Fibroblast of pulmonary artery (primary cell): Measurements from ENCODE around the gene TRDMT1.

Experiments used
- DNase-seq: peaks from one replicate; pipeline ENCODE4 v3.0.0-alpha.2; 2010; ENCODE audit warnings: low read depth
- H3K4me3 ChIP-seq: replicated peaks from 2 replicates; pipeline ENCODE4 v1.5.1; 2011; ENCODE audit warnings: low read depth, mild to moderate bottlenecking, control low read depth, low read length, moderate library complexity
- TF ChIP-seq, protein P1 (sequence below): IDR thresholded peaks from 2 replicates; pipeline ENCODE4 v1.5.1; 2011; ENCODE audit warnings: mild to moderate bottlenecking, control low read depth, low read length, inconsistent platforms; ENCODE audit errors: missing control alignments

The TRDMT1 gene

GRCh38 chr10:17178006-17178405, 23.5 kb downstream of the TRDMT1 start:
- H3K4me3 ChIP-seq = no peak overlapping the region
- TF ChIP-seq, protein P1, sequence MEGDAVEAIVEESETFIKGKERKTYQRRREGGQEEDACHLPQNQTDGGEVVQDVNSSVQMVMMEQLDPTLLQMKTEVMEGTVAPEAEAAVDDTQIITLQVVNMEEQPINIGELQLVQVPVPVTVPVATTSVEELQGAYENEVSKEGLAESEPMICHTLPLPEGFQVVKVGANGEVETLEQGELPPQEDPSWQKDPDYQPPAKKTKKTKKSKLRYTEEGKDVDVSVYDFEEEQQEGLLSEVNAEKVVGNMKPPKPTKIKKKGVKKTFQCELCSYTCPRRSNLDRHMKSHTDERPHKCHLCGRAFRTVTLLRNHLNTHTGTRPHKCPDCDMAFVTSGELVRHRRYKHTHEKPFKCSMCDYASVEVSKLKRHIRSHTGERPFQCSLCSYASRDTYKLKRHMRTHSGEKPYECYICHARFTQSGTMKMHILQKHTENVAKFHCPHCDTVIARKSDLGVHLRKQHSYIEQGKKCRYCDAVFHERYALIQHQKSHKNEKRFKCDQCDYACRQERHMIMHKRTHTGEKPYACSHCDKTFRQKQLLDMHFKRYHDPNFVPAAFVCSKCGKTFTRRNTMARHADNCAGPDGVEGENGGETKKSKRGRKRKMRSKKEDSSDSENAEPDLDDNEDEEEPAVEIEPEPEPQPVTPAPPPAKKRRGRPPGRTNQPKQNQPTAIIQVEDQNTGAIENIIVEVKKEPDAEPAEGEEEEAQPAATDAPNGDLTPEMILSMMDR = no peak
- no peak for DNase-seq

GRCh38 chr10:17177014-17177413, 24.5 kb downstream of the TRDMT1 start:
- DNase-seq = no peak
- TF ChIP-seq, protein P1 = no peak
- no peak overlapping the region for H3K4me3 ChIP-seq

GRCh38 chr10:17176091-17176490, 25.4 kb downstream of the TRDMT1 start:
- H3K4me3 ChIP-seq = no peak overlapping the region
- TF ChIP-seq, protein P1 = no peak
- DNase-seq = no peak

DNA sequence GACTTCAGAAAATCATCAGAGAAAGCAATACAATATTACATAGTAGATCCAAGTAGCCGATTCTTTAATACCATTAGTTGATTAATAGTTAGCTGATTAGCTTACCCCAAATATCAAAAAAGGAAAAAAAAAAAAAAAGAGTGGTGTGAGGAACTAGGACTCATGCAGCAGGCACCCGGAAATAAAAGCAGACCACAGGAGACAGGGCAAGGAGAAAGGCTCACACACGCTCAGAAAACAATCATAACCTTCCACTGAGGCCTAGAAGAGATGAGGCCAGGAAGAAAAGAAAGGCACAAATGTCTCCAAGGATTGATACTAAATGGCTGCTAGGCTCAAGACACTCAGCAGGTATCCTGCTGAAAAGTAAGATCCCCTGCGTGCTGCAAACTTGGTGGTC, 25.9 kb downstream of the TRDMT1 start:
- no peak overlapping the region for H3K4me3 ChIP-seq
- TF ChIP-seq, protein P1 = no peak
- DNase-seq = peak; percentile 31

GRCh38 chr10:17174626-17175025, 26.8 kb downstream of the TRDMT1 start:
- DNase-seq = no peak
- TF ChIP-seq, protein P1 = no peak
- no peak overlapping the region for H3K4me3 ChIP-seq

DNA sequence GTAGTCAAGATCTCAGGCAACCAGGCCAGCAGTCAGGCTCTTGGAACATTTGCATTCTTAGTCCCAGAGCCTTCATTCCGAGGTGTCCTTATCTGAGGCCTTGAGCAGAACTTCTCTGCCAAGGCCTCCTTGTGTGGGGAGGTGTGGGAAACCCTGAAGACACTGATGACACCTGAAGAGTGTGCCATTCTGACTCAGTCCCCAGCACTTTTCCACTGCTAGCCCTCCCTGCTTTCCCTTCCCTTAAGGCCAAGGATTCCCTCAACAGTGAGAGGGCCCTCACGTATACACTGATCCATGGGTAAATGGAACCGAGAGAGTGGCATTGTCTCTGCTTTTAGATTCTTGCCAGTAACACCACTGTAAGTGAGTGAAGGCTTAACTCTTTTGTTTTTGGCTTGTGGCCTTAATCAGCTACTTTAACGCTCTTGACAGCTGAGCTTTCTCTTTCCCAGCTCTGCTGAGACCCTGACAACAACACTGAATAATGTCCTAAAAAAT, 30.3 kb downstream of the TRDMT1 start:
- peak overlapping the region; percentile 10 for H3K4me3 ChIP-seq
- TF ChIP-seq, protein P1 = no peak
- peak; percentile 43 for DNase-seq

- TF ChIP-seq, protein P1 = no peak
- H3K4me3 ChIP-seq = no peak overlapping the region
- peak; percentile 29 for DNase-seq
Measured at GRCh38 chr10:17169803-17170202, 31.7 kb downstream of the TRDMT1 start.
